GM19240 (cell line): ENCODE data around the gene SOX6.
"Not testable (repeated sequence)": the region's sequence is repeated elsewhere in the genome, so short reads cannot be mapped to it uniquely, and the experiment has no call there.

Source experiments
- DNase-seq: peaks from one replicate; pipeline ENCODE4 v3.0.0; 2011; ENCODE audit warnings: low spot score; ENCODE audit not compliant: insufficient read length

Gene SOX6

DNA sequence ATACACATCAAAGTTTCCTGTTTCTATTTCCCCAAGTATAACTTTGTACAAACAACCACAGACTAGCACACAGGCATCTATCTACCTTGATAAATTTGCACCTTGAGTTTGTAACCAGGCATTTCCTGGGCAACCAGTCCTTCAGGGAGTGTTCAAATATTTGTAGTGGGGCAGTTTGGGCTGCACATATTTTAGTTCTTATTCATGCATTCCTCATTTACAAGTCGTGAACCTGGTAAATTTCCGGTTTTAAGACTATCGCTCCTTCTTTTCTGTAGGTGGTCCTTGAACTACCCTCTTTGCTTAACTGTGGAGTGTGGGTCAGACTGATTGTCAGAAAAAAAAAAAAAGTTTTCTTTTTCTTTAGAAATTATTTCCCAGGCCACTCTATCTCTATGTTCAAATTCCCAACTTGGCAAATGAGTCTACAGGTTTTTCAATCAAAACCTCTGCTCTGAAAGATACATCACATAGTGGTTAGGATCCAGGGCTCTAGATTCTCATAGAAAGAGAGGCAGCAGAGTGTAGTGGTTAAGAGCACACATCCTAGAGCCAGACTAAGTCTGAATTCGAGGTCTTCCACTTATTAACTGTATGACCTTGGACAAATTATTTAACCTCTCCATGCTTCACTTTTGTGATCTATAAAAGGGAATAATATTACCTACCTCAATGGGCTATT is 201.5 kb downstream of the SOX6 start:
- no peak for DNase-seq

DNA sequence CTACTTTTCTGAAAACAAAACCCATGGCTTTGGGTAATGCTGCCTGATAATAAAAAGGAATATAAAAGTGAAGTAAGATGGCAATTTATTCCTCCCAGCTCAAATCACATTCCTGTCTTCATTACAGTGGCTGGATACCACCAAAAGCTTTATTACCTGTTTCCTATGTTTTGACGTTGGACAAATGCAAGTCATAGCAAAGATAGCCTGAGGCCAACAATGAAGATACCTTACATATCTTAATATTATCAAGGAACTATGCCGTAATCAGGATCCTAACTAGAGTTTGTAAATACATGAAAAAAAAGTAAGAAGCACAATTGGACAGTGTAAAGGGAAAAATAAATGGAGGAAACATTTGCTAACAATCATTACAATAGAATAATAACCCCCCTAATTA is 202.4 kb downstream of the SOX6 start:
- no peak for DNase-seq

DNA sequence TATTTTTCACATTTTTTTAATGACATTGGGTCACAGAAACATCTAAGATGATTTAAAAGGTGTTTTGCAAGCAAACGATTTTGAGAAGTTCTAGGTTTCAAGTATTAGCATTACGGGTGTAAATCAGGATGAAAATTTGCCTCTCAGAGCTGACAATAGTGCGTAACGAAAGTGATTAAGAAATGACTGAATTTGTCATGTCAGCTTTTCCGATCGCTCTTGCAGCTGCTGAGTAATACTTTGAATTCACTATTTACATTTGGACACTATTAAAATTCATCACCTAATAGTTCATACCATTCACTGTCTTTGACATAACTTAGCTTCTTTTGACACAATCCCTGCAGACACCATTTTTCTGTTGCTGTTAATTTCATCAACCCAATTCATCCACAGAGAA is 205.2 kb downstream of the SOX6 start:
- no peak for DNase-seq

DNA sequence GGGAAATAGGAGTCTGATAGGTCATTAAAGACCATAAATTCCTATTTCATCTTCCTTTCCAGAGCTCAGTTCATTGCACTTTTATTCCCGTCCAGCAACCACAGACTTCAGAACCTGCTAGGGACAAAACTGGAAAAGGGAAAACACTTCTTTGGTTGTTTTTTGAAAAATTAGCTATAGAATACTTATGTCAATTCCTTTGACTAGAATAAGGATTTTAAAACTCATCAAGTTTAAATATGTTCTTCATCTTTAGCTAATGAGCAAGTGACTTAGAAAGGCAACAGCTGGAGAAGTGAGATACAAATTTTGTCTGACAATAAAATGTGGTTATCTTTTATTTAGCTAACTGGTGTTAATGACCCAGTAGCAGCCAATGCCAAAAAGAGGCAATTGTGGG is 206.9 kb downstream of the SOX6 start:
- DNase-seq, result no peak

DNA sequence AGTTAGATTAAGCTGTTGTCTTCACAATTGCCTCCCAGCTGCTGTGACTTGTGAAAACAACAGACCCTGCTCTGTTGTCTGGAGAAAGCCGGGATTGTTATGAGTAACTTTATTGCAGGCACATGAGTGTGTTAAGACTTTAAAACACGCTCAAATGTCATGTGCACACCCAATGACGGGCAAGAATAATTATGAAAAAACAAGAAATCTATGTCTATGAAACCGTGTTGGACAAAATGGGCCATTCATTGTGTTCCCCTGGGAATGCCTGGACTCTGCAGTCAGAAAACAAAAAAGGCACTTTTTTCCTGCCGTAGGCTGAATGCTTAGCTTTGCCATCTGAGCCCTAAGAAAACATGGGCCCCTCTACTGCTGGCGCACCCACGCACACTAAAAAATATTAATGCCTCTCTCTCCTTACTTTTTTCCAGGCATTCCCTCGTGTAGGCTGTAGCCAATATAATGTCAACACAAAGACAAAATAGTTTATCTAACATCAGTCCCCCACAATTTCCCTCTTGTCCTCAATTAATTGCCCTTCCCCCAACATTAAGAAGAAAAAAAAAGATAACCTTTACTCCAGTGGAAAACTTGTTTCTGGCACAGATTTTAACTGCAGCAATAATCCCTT is 207.9 kb downstream of the SOX6 start:
- no peak for DNase-seq

DNA sequence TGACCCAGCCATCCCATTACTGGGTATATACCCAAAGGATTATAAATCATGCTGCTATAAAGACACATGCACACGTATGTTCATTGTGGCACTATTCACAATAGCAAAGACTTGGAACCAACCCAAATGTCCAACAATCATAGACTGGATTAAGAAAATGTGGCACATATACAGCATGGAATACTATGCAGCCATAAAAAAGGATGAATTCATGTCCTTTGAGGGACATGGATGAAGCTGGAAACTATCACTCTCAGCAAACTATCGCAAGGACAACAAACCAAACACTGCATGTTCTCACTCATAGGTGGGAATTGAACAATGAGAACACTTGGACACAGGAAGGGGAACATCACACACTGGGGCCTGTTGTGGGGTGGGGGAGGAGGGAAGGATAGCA is 209.4 kb downstream of the SOX6 start:
- not testable (repeated sequence) for DNase-seq

DNA sequence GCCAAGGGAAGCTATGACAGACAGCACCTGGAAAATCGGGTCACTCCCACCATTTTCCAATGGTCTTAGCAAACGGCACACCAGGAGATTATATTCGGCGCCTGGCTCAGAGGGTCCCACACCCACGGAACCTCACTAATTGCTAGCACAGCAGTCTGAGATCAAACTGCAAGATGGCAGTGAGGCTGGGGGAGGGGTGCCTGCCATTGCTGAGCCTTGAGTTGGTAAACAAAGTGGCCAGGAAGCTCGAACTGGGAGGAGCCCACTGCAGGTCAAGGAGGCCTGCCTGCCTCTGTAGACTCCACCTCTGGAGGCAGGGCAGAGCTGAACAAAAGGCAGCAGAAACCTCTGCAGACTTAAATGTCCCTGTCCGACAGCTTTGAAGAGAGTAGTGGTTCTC is 214.7 kb downstream of the SOX6 start:
- not testable (repeated sequence) for DNase-seq

DNA sequence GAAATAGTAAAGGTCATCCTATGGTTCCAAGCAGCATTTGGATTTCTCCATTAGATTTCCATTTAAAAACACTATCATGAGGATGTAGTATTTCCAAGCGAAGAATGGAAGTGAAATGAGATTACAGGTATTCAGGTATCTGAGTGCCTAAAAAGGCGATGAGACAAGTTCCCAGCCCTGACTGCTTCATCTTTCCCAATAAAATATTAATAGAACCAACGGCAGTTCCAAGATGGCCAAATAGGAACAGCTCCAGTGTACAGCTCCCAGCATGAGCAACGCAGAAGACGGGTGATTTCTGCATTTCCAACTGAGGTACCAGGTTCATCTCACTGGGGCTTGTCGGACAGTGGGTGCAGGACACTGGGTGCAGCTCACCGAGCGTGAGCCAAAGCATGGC is 215.2 kb downstream of the SOX6 start:
- DNase-seq, result not testable (repeated sequence)

DNA sequence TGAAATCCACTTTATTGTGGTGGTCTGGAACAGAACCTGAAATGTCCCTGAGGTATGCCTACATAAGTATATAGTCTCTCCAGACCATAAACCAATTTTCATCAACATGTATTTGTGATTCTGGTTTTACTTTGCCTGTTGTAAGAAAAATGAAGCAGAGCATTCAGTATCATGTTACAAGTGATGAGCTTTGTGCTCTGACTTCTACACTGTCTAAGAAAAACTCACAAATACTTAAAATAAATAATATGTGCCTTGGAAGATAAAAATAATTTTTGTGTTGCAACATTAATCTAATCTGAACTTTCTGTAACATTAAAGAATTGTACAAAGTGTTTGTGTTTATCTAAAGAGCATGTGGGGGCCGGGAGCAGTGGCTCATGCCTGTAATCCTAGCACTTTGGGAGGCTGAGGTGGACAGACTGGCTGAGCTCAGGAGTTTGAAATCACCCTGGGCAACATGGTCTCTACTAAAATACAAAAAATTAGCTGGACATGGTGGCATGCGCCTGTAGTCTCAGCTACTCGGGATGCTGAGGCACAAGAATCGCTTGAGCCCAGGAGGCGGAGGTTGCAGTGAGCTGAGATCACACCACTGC is 219.5 kb downstream of the SOX6 start:
- no peak for DNase-seq

DNA sequence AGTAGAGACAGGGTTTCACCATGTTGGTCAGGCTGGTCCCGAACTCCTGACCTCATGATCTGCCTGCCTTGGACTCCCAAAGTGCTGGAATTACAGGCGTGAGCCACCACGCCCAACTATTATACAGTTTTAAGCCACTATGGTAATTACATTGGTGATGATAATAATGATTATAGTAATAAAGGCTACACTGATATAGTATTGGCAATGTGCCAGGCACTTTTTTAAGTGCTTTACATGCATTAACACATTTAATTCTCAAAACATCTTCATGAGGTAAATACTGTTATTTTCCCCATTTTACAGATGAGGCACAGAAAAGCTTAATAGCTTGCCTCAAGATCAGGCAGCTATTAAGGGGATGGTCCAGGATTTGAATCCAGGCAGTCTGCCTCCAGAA is 222.5 kb downstream of the SOX6 start:
- no peak for DNase-seq

DNA sequence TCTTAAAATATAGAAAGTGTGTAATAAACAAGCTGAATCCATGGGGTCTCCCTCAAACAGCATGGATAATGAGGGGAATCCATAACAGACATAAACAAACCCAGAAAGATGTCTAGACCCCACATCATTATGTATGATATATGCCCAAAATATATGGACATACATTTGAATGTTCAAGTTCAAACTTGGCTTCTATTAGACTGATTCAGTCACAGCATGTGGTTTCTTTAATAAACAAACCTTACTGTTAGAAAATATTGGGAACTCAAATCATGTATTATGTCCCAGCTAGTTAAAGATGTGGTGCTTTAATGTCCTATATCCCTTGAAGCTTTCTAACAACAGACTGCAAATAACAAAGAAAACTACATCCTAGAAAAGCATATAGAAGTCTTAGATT is 228.6 kb downstream of the SOX6 start:
- DNase-seq, result no peak

DNA sequence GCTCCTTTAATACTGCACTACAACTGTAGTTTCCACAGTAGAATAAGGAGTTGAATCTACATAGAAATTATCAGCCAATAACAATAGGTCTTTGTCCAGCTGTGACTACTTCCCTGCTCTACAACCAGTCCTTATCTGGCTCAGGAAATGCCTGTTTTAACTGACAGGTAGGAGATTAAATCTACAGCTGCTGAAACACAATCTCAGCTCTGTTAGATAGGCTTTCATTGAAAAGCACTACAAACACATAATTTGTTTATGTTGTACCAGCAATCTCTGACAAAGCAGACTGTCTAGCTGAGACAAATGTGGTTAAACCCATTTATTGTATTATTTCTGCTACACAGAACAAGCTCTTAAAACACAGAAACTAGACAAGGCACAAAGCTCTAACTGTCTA is 230.0 kb downstream of the SOX6 start:
- DNase-seq, result no peak

DNA sequence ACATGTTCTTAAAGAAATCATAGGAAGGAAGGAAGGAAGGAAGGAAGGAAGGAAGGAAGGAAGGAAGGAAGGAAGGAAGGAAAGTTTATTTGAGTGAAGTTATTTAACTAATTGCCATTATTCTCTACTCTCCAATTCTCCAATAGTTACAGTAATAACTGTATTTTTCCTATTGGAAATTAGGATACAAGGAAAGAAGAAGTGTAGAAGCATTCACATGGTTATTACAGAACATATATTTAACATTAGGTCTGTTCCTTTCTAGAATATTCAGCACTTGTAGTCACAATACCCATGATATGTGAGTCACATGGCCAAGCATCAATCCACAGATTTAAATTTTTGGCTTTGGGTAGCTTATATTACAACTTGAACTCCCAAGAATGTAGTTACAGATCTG is 230.6 kb downstream of the SOX6 start:
- no peak for DNase-seq

DNA sequence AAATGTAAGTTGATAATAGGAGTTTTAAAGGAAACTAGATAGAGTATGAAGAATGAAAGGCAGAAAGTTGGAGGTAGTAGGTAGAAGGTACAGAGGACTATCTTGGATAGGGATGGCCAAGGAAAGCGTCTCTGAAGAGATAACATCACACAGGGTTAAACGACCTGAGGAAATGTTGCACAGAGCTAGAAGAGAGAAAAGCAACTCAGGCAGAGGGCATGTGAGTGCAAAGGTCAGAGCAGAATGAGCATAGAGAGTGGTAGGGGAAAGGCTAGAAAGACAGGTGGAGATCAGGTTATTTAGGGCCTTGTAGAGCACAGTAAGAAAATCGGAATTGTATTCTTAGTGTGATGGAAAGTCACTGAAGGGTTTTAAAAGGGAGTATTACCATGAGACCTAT is 232.0 kb downstream of the SOX6 start:
- DNase-seq, result no peak

DNA sequence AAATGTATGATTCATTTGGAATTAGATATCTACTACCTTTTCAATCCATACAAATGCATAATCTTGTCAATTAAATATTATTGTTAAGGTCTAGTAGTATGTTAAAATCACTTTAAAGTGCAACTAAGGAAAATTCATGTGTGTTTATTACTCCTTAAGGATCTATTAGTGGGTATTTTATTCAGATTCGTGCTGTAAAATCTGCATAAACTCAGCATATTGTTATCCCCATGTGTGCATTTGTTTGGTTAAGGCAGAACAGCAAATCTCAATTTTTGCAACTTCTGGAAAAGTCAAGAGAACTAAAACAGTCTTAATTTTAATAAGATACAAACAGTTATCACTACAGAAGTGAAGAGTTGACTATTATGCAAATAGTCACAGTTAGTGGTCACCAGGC is 234.5 kb downstream of the SOX6 start:
- DNase-seq, result no peak

DNA sequence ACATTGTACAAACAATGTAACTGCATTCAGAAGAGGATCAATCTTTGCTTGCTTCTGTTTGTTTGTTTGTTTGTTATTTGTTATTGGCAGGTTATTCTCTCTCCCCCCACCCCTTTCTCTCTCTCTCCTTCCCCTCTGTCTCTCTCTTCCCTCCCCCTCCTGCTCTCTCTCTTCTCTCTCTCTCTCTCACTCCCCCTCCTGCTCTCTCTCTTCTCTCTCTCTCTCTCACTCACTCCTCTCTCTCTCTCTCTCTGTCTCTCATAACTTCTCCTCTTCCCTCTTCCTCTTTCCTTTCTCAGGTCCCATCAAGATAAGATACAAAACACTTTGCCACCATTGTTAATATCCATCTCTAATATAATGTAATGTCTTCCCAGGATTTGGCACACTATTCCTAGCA is 236.3 kb downstream of the SOX6 start:
- no peak for DNase-seq

DNA sequence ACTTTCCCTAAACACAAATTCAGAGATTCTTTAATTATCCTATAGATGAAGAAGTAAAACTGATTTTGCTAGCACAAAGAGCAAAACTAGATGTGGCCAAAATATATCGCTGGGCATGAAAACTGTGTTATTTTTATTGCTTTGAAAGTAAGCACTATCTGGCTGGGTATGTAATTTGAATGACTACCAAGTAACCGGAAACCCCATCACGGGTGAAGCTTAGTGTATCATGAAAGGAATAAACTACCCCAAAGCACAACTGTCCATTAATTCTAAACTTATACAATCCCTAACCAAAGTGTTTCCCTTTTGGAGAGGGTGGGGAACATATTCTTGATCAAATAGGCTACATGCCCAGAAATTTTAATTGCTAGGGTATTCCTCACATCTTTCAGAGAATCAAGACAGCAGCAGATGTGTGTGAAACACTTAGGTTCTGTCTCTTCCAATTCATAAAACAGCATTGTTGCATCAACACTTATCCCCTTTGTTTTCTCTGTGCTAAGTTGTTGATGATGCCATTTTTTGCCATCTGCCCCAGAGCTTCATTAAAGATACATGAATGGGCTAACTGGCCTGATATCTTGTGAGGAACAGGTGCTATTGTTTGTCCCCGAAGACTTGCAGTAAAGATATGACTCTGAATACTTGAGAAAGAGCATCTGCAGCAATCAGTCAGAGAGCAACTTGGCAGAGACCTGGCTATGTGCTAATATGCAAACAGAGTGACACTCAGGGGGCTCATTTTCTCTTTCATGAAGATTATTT is 238.2 kb downstream of the SOX6 start:
- no peak for DNase-seq

DNA sequence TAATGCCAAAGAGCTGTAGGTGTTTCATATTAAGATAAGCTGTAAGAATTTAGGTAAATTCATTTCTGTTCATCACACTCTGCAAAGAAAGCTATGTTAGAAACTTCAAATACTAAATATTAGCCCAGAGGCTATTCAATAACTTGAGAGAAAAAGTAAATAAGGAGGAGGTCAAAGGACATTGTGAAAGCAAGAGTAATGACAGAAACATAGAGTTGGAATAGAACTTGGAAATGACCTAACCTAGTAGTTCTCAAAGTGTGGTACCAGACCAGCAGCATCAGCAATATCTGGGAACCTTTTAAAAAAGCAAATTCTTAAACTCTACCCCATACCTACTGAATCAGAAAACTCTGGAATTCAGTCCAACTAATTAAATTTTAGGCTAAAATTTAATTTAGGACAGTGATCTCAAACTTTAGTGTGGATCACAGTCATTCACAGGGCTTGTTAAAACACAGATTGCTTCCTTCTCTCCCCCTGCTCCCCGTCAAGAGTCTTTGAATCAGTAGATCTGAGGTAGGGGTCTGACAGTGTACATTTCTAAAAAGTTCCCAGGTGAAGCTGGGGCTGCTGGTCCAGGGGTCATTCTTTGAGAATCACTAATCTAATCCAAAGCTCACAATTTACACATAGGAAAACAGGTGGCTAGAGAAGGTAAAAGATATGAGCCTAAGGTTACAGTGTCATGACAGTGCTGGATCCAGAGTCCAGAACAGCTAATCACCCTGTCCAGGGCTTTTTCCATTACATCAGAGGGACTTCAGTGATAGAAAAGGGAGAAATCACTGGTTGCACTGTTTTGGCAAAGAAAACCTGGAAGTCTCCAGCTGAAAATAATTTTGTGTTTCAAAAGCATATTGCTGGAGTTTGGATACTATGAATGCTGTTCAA is 241.1 kb downstream of the SOX6 start:
- no peak for DNase-seq

DNA sequence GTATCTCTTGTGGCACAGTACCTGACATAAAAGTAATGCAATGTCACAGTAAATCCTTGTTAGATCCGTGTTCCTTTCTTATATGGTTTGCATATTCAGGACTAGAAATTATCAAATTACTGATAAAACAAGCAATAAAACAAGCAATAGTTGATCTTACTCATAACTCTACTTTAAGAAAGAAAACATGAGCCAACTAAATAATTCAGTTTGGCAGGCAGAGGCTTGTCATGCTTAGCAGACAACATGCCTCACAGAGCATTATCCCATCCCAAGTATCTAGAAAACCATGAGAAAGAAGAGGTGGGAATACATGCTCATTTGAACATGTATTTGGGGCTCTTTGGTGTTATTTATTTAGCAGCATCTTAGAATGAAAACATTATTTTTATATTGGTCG is 241.9 kb downstream of the SOX6 start:
- DNase-seq, result no peak

DNA sequence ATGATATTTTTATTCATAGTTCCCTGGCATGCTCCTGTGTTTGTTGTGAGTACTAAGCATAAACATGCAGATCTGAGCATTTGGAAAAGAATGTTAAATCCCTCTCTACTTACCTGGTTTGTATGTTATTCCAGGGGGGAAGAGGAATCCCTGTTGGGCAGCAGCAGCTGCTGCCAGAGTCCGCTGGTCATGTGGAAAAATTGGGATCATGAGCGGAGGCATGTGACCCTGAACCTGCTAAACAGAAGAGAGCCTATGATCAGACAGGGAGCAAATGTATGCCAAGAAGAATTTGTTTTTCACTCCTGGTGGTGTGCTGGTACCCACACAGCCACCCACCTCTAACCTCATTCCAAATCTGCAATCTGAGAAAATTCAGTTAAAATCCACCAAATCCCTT is 244.7 kb downstream of the SOX6 start:
- no peak for DNase-seq

DNA sequence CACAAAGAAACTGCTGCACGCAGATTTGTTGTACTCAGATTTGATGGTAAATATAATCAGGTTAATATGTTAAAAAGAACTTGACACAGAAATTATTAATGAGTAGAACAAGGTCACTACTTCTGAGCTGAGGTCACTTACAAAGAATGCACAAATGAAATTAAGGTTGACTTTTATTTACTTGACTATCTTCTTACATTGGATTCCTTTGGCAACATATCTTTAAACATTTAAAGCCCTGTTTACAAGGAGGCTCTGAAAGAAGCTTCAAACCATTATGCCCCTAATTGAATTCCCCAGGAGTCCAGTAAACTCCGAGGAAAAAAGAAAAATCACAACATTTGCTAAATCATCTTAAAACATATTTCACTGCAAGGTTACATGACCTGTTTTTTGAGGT is 245.5 kb downstream of the SOX6 start:
- no peak for DNase-seq
